Kidney (tissue), 14 donors: ENCODE measurements around the gene NOD2. TPM values are rescaled to one million over a fixed set of nuclear protein-coding genes. Genes with fewer than 3 reads are reported as not detected.

Experiments
- DNase-seq, 5 donors: peaks; one replicate each; pipeline ENCODE4 v3.0.0-alpha.2; 2013 to 2020
- FAIRE-seq: peaks from 2 replicates; lab custom pipeline; 2012; peaks lifted over from hg19 to GRCh38; lab: Jason Lieb, UNC
- H3K27ac ChIP-seq, 2 donors: one replicate each; pipeline ENCODE4 v1.7.0; 2013; ENCODE audit warnings: low read depth in 2 of 2, low read length in 2 of 2, inconsistent platforms in 1 of 2
- H3K27me3 ChIP-seq: one replicate; pipeline ENCODE4 v1.7.1; 2013; ENCODE audit warnings: low read length, inconsistent platforms; ENCODE audit not compliant: control insufficient read depth, insufficient read depth
- H3K36me3 ChIP-seq, 3 donors: one replicate each; pipeline versions ENCODE4 v1.7.0 to v1.7.1; 2013; ENCODE audit warnings: low read length in 3 of 3, control low read depth in 1 of 3, inconsistent platforms in 1 of 3; ENCODE audit not compliant: insufficient read depth in 3 of 3, control insufficient read depth in 2 of 3
- H3K4me1 ChIP-seq, 3 donors: one replicate each; pipeline versions ENCODE4 v1.7.0 to v1.7.1; 2013; ENCODE audit warnings: low read length in 3 of 3, inconsistent platforms in 1 of 3, low read depth in 1 of 3; ENCODE audit not compliant: control insufficient read depth in 2 of 3, insufficient read depth in 2 of 3
- H3K4me3 ChIP-seq, 3 donors: one replicate each; pipeline versions ENCODE4 v1.7.0 to v1.8.1; 2013; ENCODE audit warnings: low read length in 3 of 3, control low read depth in 1 of 3, inconsistent platforms in 1 of 3
- H3K9ac ChIP-seq, 3 donors: one replicate each; pipeline versions ENCODE4 v1.7.0 to v1.7.1; 2013; ENCODE audit warnings: low read length in 3 of 3, control low read depth in 1 of 3, inconsistent platforms in 1 of 3
- H3K9me3 ChIP-seq, 3 donors: one replicate each; pipeline versions ENCODE4 v1.7.0 to v1.7.1; 2013; ENCODE audit warnings: low read length in 3 of 3, control low read depth in 1 of 3, inconsistent platforms in 1 of 3; ENCODE audit not compliant: control insufficient read depth in 2 of 3, insufficient read depth in 1 of 3
- CTCF ChIP-seq: IDR thresholded peaks from 3 replicates; pipeline ENCODE4 v1.5.1; 2012; ENCODE audit warnings: mild to moderate bottlenecking, moderate library complexity, borderline replicate concordance; ENCODE audit not compliant: insufficient read depth; ENCODE audit errors: extremely low read depth
- intact Hi-C: fragments of 100-400 bp; cut with DNase I; formaldehyde crosslinking; loops from one replicate; pipeline ENCODE4 v1.11.1; 2022
- polyA plus RNA-seq: library from polyadenylated mRNA; stranded (reverse); fragments of 350-450 nt; fragmentation: Illumina TruSeq; extraction: RNeasy Lipid Tissue Mini Kit (QIAGEN cat#74804); gene quantifications from one replicate; pipeline ENCODE4 v1.2.3, GENCODE V29; 2014; ENCODE audit warnings: low read depth, low replicate concordance; ENCODE audit not compliant: insufficient read depth
- total RNA-seq: library from RNA; stranded (reverse); fragmentation: NEBNext Ultra II Directional; extraction: Animal tissue kit (Norgen Biotek cat#: 25700); gene quantifications from one replicate; pipeline ENCODE4 v1.2.1, GENCODE V29; 2021
- donor health status: control.
- donor health status: control.
- donor health status: control.
- donor health status: control.
- donor health status: control.
- donor health status: DM: yes; HTN: yes; CAD: no.
- donor health status: Normal renal cell carcinoma (clear cell type).

Gene NOD2
- total and polyA plus RNA-seq, 2 donors from 2014 or later, result 0.22 to 3.6 TPM

GRCh38 chr16:50736448-50736847 lies 43.0 kb downstream of the NOD2 start:
- H3K9ac ChIP-seq, result no peak overlapping the region
- no peaks in the 10 kb centered on the region for H3K27me3 ChIP-seq
- DNase-seq (no peak), FAIRE-seq (no peak)
- no peak overlapping the region for H3K27ac ChIP-seq
- no peak for TF ChIP-seq CTCF
- no peaks in the 10 kb centered on the region for H3K36me3 ChIP-seq
- no peak overlapping the region for H3K4me3 ChIP-seq
- peaks cover 0 to 3% (median 2%) of the 10 kb centered on the region in 3 donors for H3K4me1 ChIP-seq
- no peaks in the 10 kb centered on the region for H3K9me3 ChIP-seq
- intact Hi-C loops, result no loop called here

GRCh38 chr16:50737420-50737959 lies 44.1 kb downstream of the NOD2 start:
- Histone ChIP-seq H3K9ac (no peak overlapping the region), H3K9me3 (no peaks in the 10 kb centered on the region), H3K4me1 (peaks cover 0 to 3% (median 2%) of the 10 kb centered on the region in 3 donors), H3K4me3 (no peak overlapping the region), H3K36me3 (no peaks in the 10 kb centered on the region), H3K27ac (no peak overlapping the region), H3K27me3 (no peaks in the 10 kb centered on the region)
- TF ChIP-seq CTCF, result no peak
- intact Hi-C loops, result no loop called here
- FAIRE-seq, result no peak
- DNase-seq, result no peak

- H3K4me1 ChIP-seq, result peaks cover 2 to 5% (median 3%) of the 10 kb centered on the region in 3 donors
- DNase-seq (no peak), FAIRE-seq (no peak)
- no peak overlapping the region for H3K9ac ChIP-seq
- no peak for TF ChIP-seq CTCF
- H3K36me3 ChIP-seq, result no peaks in the 10 kb centered on the region
- H3K4me3 ChIP-seq, result no peak overlapping the region
- no peak overlapping the region for H3K27ac ChIP-seq
- intact Hi-C loops, result no loop called here
- no peaks in the 10 kb centered on the region for H3K27me3 ChIP-seq
- H3K9me3 ChIP-seq, result no peaks in the 10 kb centered on the region
Observed at GRCh38 chr16:50739031-50739430, 45.6 kb downstream of the NOD2 start.

GRCh38 chr16:50740736-50741135 lies 47.3 kb downstream of the NOD2 start:
- DNase-seq (no peak), FAIRE-seq (no peak)
- intact Hi-C loops, result no loop called here
- TF ChIP-seq CTCF, result no peak
- H3K4me3 ChIP-seq, result no peak overlapping the region
- no peak overlapping the region for H3K27ac ChIP-seq
- no peak overlapping the region for H3K9ac ChIP-seq
- H3K9me3 ChIP-seq, result no peaks in the 10 kb centered on the region
- peaks cover 2 to 5% (median 3%) of the 10 kb centered on the region in 3 donors for H3K4me1 ChIP-seq
- H3K36me3 ChIP-seq, result no peaks in the 10 kb centered on the region
- no peaks in the 10 kb centered on the region for H3K27me3 ChIP-seq
